ENCODE data around the gene RASGRP4.

The RASGRP4 gene

GRCh38 chr19:38359242-38360021, 66.6 kb downstream of the RASGRP4 start:
- no peak for TF ChIP-seq TOX (CRISPR knock-in tag; IDR thresholded peaks at IDR 0.05; ENCODE audit: borderline replicate concordance)
- TF ChIP-seq ZFP3 (CRISPR knock-in tag; IDR thresholded peaks at IDR 0.05), result no peak
- TF ChIP-seq PPARA (CRISPR knock-in tag; IDR thresholded peaks at IDR 0.05; ENCODE audit: borderline replicate concordance), result no peak
- TF ChIP-seq ZNF70 (CRISPR knock-in tag; IDR thresholded peaks at IDR 0.05), result no peak
- no peak for TF ChIP-seq SNAI2 (CRISPR knock-in tag; IDR thresholded peaks at IDR 0.05)
- TF ChIP-seq RARB (CRISPR knock-in tag; IDR thresholded peaks at IDR 0.05), result no peak
- ATAC-seq, result no peak
